GM19193 (cell line): ENCODE results near the gene CDH20.

Experiments used
- POLR2A ChIP-seq: IDR thresholded peaks from 4 replicates; pipeline ENCODE4 v1.6.1; 2011; ENCODE audit not compliant: insufficient read depth, insufficient read length; ENCODE audit errors: extremely low read depth

CDH20 gene

GRCh38 chr18:61589053-61589723 lies 256.0 kb downstream of the CDH20 start:
- TF ChIP-seq POLR2A: no peak

DNA sequence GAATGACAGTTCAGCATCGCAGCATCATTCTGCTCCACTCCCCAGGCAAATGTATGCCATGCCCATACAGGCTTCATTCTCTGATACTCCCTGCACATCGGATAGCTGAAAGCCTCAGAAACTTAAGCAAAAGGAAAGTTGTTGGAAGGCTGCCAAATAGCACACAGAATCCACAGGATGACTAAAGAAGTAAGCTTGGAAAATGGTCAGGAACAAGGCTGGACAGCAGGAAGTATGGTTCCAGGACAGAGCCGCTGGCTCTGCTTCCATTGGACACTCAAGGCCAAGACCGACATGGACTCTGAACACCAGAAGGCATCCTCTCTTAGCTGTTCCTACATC lies 256.5 kb downstream of the CDH20 start:
- no peak for TF ChIP-seq POLR2A

- no peak for TF ChIP-seq POLR2A
Measured at GRCh38 chr18:61591253-61591652, 258.0 kb downstream of the CDH20 start.

DNA sequence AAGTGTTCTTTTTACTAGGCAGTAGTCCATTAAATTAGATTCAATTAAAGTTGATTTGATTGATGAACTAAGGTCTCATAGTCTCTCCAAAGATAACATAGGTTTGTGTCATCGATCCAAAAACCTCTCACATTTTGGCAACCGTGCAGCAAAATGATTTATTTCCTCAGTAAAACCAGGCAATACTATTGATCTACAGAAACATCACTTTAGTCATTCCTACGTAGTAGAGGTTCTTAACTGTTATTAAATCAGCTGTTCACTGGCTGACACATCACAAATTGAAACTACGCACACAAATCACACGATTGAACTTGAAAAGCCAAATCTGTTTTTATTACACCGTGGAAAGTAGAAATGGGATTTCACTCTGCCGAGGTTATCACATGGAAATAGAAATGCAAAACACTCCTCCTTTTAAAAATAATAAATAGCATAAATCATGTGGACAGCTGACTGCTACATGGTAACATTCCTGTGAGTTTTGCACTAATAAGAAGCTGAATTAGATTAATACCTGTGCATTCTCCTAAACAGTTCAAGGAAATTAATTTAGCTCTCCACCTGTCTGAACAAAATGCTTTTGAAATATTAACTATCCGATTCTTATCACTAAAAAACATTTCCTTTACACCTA lies 262.5 kb downstream of the CDH20 start:
- no peak for TF ChIP-seq POLR2A

DNA sequence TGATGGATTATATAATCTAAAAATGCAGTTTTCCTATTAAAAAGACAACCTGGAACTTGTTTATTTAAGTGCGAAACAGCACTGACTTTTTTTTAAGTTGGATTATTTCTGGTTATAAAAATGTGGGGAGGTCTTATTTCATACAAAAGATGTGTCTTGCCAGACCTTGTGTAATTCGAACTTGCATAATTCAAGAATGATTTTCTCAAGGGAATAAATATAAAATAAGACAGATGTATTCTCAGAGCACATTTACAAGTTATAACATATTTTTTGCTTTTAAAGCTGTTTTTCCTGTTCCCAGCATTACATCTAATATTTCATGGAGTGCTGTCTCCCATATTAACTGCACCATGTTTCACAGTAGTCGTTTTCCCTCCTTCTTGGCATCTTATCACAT lies 263.1 kb downstream of the CDH20 start:
- no peak for TF ChIP-seq POLR2A

GRCh38 chr18:61597316-61597715 lies 264.1 kb downstream of the CDH20 start:
- TF ChIP-seq POLR2A: no peak

DNA sequence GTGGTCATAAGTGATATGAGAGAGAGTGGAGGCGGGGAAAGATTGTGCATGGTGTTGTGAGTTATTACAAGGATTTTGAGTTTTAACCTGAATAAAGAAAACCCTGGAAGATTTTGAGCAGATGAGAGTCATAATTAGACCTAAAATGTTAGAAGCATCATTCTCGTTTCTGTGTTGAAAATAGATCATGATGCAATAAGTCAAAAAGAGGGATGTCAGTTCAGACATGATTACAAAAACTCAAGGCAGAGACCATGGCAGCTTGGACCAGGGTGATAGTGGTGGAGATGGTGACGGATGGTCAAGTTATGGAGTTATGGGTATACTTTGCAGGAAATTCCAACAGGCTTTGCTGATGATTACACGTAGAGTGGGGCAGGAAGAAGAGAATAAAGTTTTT lies 267.2 kb downstream of the CDH20 start:
- TF ChIP-seq POLR2A: no peak

GRCh38 chr18:61602836-61603235 lies 269.6 kb downstream of the CDH20 start:
- no peak for TF ChIP-seq POLR2A
